ENCODE data around the gene MR1.

GRCh38 chr1:181023265-181024057 is 10.3 kb upstream of the MR1 start:
- TF ChIP-seq POLR2A (IDR thresholded peaks at IDR 0.05) (no peak), CTCF (IDR thresholded peaks at IDR 0.05) (peak in 1 of 3 experiments; percentile 6)

Measured in testis (tissue), 2 donors.